ENCODE measurements around the gene CTNNB1. TPM values are rescaled to one million over a fixed set of nuclear protein-coding genes. Genes with fewer than 3 reads are reported as not detected.

Gene CTNNB1
- total and polyA plus RNA-seq, 2 of the 13 experiments (the other 11 are each of a cell fraction or from before 2014, with no cell fraction given), result 398 to 489 TPM

DNA sequence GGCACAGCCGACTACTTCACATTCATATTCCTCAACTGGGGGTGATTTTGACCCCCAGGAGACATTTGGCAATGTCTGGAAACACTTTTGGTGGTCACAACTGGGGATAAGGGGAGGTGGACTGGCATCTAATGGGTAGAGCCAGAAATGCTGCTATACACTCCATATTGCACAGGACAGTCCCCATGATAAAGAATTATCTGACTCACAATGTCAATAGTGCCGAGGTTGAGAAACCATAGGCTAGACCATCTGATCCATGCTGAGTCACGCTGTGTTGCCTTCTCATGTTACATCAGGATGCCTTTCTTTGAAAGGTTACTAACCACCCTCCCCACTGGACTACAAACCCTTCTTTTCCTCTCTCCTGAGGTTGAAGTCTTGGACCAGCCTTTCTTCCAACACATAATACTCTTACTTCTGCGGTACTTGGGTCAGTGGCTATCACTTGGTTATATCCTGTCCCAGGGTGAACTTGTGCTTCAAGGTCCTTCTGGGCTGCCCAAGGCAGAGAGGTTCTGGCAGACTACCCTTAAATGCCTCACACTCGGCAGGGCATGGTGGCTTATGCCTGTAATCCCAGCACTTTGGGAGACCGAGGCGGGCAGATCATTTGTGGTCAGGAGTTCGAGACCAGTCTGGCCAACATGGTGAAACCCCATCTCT, 68.8 kb downstream of the CTNNB1 start (continued):
- TF ChIP-seq, protein P1, sequence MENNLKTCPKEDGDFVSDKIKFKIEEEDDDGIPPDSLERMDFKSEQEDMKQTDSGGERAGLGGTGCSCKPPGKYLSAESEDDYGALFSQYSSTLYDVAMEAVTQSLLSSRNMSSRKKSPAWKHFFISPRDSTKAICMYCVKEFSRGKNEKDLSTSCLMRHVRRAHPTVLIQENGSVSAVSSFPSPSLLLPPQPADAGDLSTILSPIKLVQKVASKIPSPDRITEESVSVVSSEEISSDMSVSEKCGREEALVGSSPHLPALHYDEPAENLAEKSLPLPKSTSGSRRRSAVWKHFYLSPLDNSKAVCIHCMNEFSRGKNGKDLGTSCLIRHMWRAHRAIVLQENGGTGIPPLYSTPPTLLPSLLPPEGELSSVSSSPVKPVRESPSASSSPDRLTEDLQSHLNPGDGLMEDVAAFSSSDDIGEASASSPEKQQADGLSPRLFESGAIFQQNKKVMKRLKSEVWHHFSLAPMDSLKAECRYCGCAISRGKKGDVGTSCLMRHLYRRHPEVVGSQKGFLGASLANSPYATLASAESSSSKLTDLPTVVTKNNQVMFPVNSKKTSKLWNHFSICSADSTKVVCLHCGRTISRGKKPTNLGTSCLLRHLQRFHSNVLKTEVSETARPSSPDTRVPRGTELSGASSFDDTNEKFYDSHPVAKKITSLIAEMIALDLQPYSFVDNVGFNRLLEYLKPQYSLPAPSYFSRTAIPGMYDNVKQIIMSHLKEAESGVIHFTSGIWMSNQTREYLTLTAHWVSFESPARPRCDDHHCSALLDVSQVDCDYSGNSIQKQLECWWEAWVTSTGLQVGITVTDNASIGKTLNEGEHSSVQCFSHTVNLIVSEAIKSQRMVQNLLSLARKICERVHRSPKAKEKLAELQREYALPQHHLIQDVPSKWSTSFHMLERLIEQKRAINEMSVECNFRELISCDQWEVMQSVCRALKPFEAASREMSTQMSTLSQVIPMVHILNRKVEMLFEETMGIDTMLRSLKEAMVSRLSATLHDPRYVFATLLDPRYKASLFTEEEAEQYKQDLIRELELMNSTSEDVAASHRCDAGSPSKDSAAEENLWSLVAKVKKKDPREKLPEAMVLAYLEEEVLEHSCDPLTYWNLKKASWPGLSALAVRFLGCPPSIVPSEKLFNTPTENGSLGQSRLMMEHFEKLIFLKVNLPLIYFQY (CRISPR knock-in tag; IDR thresholded peaks at IDR 0.05; ENCODE audit: borderline replicate concordance), result peak; percentile 80; the same call in 1 of the 2 replicates
- TF ChIP-seq ZIK1 (CRISPR knock-in tag; IDR thresholded peaks at IDR 0.05; ENCODE audit: borderline replicate concordance, low read depth), result no peak
- peak; percentile 50; the same call in 1 of the 2 replicates for TF ChIP-seq ZNF101 (CRISPR knock-in tag; IDR thresholded peaks at IDR 0.05; ENCODE audit: borderline replicate concordance, low read depth)
- TF ChIP-seq SOX5 (CRISPR knock-in tag; IDR thresholded peaks at IDR 0.05; ENCODE audit: borderline replicate concordance), result peak; percentile 94
- no peak for TF ChIP-seq ZNF34 (CRISPR knock-in tag; IDR thresholded peaks at IDR 0.05; ENCODE audit: borderline replicate concordance)
- no peak for TF ChIP-seq ZNF83 (CRISPR knock-in tag; IDR thresholded peaks at IDR 0.05; ENCODE audit: borderline replicate concordance)
- peak; percentile 79; the same call in 1 of the 2 replicates for TF ChIP-seq DMAP1 (CRISPR knock-in tag; IDR thresholded peaks at IDR 0.05)
- TF ChIP-seq, protein P2, sequence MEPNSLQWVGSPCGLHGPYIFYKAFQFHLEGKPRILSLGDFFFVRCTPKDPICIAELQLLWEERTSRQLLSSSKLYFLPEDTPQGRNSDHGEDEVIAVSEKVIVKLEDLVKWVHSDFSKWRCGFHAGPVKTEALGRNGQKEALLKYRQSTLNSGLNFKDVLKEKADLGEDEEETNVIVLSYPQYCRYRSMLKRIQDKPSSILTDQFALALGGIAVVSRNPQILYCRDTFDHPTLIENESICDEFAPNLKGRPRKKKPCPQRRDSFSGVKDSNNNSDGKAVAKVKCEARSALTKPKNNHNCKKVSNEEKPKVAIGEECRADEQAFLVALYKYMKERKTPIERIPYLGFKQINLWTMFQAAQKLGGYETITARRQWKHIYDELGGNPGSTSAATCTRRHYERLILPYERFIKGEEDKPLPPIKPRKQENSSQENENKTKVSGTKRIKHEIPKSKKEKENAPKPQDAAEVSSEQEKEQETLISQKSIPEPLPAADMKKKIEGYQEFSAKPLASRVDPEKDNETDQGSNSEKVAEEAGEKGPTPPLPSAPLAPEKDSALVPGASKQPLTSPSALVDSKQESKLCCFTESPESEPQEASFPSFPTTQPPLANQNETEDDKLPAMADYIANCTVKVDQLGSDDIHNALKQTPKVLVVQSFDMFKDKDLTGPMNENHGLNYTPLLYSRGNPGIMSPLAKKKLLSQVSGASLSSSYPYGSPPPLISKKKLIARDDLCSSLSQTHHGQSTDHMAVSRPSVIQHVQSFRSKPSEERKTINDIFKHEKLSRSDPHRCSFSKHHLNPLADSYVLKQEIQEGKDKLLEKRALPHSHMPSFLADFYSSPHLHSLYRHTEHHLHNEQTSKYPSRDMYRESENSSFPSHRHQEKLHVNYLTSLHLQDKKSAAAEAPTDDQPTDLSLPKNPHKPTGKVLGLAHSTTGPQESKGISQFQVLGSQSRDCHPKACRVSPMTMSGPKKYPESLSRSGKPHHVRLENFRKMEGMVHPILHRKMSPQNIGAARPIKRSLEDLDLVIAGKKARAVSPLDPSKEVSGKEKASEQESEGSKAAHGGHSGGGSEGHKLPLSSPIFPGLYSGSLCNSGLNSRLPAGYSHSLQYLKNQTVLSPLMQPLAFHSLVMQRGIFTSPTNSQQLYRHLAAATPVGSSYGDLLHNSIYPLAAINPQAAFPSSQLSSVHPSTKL (CRISPR knock-in tag; IDR thresholded peaks at IDR 0.05), result peak; percentile 98
- peak; percentile 76; the same call in 1 of the 2 replicates for TF ChIP-seq TGIF2 (CRISPR knock-in tag; IDR thresholded peaks at IDR 0.05)
- TF ChIP-seq ARNTL (CRISPR knock-in tag; IDR thresholded peaks at IDR 0.05), result peak; percentile 59; the same call in 1 of the 2 replicates
- no peak for TF ChIP-seq TEAD2 (CRISPR knock-in tag; IDR thresholded peaks at IDR 0.05)
- TF ChIP-seq ZNF280D (CRISPR knock-in tag; IDR thresholded peaks at IDR 0.05), result peak; percentile 66; the same call in 1 of the 2 replicates
- peak; percentile 99 for TF ChIP-seq TFAP4 (IDR thresholded peaks at IDR 0.05; ENCODE audit: borderline replicate concordance, low read depth)
- TF ChIP-seq MTERF4 (CRISPR knock-in tag; IDR thresholded peaks at IDR 0.05), result peak; percentile 69; the same call in 1 of the 2 replicates
- 0 out of 2 replicates have a peak, but pooled peaks have one; percentile 38 for TF ChIP-seq ATF7 (IDR thresholded peaks at IDR 0.05)
- TF ChIP-seq ATF7 (CRISPR knock-in tag; IDR thresholded peaks at IDR 0.05), result 0 out of 2 replicates have a peak, but pooled peaks have one; percentile 19

Data from HepG2 (cell line).